ENCODE results near the gene PTPN2. TPM values are rescaled to one million over a fixed set of nuclear protein-coding genes. Genes with fewer than 3 reads are reported as not detected.
"Not testable (repeated sequence)": the region's sequence is repeated elsewhere in the genome, so short reads cannot be mapped to it uniquely, and the experiment has no call there.

PTPN2 gene
- 27.0 TPM for polyA plus RNA-seq (ENCODE audit: insufficient read length)

DNA sequence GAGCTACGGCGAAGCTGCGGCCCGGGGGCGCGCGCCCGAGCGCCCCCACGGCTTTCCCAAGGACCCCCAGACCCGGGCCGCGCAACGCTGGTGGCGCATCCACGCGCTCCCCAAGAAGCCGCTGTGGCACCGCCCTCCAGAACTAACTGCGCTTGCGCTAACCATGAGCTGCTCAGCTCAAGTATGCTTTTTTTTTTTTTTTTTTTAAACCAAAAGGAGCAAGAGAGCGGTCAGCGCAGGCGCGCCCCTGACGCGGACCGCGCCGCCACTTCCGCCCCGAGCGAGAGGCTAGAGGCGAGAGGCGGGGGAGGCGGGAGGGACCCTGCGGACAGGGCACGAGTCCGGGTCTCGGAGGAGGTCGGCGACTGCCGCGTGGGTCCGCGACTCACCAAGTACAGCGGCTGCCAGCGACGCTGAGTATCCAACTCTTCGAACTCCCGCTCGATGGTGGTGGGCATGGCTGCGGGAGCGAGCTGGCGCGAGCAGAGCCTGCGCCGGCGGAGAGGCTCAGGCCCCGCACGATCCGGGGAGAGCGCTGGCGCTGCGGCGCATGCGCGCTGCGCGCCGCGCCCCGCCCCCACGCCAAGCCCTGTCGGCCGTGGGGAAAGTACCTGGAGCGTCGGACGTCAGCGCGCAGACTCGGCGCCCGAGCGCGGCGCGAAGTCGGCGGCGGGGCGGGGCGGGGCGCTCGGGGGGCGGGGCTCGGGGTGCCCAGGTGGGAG is at the start of gene PTPN2:
Gene PTPN2, minus strand, starts transcription at position 554 of the 722 bp plus-strand sequence. Its CDS starts 96 bp downstream, at position 458.
- DNase-seq (ENCODE audit: low read depth) = peak; percentile 93

DNA sequence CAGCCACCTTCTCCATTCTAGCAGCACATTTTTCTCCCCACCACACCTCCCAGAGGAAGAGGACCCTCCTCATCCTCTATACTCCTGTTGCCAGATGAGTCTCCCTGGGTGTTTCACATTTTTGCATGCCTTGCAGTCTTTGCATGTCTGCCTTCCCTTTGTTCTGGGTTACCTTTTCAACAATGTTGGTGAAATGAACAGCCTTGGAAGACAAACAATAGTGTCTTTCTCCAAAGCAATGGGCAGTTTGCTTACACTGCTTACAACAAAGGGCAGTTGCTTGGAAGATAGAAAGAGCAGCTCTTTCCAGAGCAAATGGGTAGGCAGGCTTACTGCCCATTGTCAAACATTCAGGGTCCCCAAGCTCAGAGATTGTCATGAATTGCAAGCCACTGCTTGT is 49.3 kb upstream of the PTPN2 start:
- no peak for DNase-seq (ENCODE audit: low read depth)

- no peak for DNase-seq (ENCODE audit: low read depth)
Measured at GRCh38 chr18:12930908-12931307, 46.9 kb upstream of the PTPN2 start.

- no peak for DNase-seq (ENCODE audit: low read depth)
Measured at GRCh38 chr18:12930376-12930775, 46.3 kb upstream of the PTPN2 start.

DNA sequence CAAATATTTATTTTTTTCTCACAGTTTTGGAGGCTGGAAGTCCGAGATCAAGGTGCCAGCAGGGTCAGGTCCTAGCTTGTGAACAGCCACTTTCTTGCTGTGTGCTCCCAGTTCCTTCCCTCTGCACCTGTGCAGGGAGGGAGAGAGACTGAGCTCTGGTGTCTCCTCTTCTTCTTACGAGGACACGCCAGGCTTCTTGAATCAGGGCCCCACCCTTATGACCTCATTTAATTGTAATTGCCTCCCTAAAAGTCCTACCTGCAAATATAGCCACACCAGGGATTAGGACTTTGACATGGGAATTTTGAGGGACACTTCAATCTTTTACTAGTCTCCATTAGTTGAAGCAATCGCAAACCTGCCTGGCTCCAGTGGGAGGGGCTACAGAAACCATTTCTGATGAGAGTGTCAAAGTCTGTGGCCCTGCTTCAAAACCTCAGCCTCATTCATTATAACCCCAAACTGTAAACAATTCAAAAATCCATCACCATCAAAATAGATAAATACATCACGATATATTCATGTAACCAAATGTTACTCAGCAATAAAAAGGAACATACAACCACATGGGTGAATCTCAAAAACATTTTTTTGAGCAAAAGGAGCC is 45.5 kb upstream of the PTPN2 start:
- no peak for DNase-seq (ENCODE audit: low read depth)

GRCh38 chr18:12928641-12929040 is 44.6 kb upstream of the PTPN2 start:
- DNase-seq (ENCODE audit: low read depth) = no peak

GRCh38 chr18:12928206-12928605 is 44.2 kb upstream of the PTPN2 start:
- DNase-seq (ENCODE audit: low read depth) = no peak

DNA sequence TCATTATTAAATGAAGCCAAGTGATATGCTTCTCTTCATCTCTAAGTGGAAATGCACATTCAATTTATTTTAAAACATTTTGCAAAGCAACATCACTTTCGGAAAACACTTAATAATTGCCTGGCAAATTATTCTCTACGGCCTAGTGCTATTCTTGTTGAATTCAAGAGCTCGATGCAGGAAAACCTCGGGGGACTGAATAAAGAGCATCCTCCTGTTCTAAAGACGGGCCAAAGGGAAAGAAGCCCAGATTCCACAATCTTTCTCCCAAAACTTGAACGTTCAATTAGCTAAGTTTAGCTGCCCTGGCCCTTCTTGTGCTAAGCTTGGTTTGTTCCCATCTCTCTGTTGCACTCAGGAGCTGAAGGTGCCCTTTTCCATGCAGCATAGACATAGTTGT is 40.6 kb upstream of the PTPN2 start:
- no peak for DNase-seq (ENCODE audit: low read depth)

DNA sequence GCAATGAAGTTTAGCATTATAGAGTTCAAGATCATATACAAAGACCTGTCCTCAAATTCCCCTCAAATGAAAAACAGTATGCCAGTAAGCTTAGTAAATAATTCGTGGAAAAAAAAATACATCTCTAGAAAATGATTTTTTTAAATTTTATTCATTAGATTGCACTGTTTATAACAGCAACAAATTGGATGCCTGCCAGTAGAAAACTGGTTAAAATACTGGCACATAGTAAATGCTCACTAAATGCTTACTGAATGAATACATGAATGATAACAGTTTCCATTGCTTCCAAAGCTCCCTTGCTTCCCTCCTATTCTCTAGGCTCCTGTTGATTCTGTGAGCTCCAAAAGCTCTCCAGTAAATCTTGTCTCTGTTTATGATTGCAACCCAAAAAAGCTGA is 38.2 kb upstream of the PTPN2 start:
- no peak for DNase-seq (ENCODE audit: low read depth)

DNA sequence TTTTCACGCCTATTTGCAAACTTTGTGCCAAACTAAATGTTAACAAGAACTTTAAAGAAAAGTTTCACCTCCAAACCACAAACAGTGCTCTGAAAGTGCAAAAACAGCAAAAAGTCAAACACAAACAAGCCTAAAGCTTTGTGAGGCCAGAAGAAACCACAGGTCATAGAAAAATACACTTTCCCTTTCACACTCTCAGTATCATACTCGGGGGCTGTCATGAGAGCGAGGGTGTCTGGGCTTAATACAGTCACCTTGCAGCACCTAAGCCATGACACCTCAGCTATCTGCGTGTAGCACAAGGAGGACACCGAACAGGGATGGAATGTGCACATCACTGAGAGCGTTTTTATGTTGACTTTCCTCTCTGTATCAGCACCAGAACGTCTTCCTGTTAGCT is 37.1 kb upstream of the PTPN2 start:
- DNase-seq (ENCODE audit: low read depth) = no peak

- DNase-seq (ENCODE audit: low read depth) = no peak
Measured at GRCh38 chr18:12911929-12912703, 28.1 kb upstream of the PTPN2 start.

- no peak for DNase-seq (ENCODE audit: low read depth)
Measured at GRCh38 chr18:12911025-12911928, 27.2 kb upstream of the PTPN2 start.

DNA sequence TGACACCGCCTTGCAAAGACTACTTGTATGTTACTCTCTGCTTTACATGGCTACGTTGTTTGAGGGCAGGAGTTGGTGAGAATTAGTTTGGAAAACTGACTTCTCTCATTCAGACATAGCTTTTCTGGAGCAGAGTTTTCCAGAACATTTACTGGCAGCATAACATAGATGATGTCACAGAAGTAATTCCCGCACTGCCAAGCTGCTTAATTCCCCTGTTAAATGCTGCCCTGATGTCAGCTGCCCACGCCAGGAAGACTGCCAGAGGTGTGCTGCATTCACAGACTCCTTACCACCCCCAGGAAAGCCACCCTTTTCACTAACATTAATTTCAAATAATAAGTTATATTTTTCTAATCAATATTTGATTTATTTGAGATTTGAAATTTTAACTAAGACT is 24.7 kb upstream of the PTPN2 start:
- DNase-seq (ENCODE audit: low read depth) = no peak

GRCh38 chr18:12907258-12907925 is 23.4 kb upstream of the PTPN2 start:
- DNase-seq (ENCODE audit: low read depth) = no peak

DNA sequence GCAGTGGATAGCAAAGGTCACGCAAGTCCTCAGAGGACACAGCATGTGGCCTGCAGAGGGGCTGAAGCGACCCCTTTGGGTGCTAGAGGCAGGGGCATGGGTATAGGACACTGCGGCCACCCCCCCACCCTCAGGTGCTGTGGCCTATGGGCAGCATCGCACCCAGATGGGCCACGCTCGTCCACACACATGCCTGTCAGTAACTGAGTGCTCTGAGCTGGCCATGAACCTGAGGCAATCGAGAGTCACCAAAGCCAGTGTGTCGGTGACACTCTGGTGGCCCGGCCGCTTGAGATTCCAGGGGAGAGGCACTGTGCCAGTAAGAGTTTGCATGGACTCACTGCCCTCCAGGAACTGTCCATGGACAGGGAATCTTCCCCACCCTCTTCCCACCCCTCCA is 22.7 kb upstream of the PTPN2 start:
- no peak for DNase-seq (ENCODE audit: low read depth)

GRCh38 chr18:12906119-12906518 is 22.1 kb upstream of the PTPN2 start:
- DNase-seq (ENCODE audit: low read depth) = no peak

GRCh38 chr18:12904012-12904516 is 20.0 kb upstream of the PTPN2 start:
- DNase-seq (ENCODE audit: low read depth) = no peak

DNA sequence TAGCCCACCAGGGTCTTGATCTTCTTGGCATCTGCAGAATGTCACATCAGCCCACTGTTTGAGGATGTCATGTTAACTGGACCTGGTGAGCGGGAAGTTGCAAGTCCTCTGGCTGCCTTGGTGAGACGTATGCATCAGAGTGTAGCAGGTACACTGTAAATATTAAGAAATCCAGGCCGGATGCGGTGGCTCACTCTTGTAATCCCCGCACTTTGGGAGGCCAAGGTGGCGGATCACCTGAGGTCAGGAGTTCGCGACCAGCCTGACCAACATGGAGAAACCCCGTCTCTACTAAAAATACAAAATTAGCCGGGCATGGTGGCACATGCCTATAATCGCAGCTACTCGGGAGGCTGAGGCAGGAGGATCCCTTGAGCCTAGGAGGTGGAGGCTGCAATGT is 17.2 kb upstream of the PTPN2 start:
- DNase-seq (ENCODE audit: low read depth) = not testable (repeated sequence)

GRCh38 chr18:12896784-12897333 is 12.8 kb upstream of the PTPN2 start:
- not testable (repeated sequence) for DNase-seq (ENCODE audit: low read depth)

- no peak for DNase-seq (ENCODE audit: low read depth)
Measured at GRCh38 chr18:12895626-12896025, 11.6 kb upstream of the PTPN2 start.

DNA sequence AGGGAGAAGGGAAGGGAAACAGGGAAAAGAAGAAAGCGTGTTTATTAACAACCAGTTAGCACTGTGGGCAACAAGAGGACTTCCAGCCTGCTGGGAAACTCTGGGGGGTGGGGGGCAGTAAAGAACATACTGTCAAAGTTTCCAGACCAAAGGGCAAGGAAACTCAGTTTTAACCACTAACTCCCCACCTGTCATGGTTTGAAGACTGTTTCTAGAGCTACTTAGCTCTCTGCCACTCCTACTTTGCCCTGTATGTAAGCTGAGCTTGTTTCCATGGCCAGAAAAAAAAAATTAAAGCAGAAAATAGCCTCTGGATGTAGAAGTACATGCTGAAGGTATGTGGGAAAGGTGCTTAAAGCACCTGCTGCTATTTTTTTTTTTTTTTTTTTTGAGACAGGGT is 11.0 kb upstream of the PTPN2 start:
- no peak for DNase-seq (ENCODE audit: low read depth)

Data from forelimb muscle (tissue), 1 donor.